ENCODE results near the gene SPOCK1.

GRCh38 chr5:137032929-137033328 is 466.2 kb downstream of the SPOCK1 start:
- TF ChIP-seq CTCF (IDR thresholded peaks at IDR 0.05) (no peak), EP300 (IDR thresholded peaks at IDR 0.05) (no peak)
